Neural cell (in vitro differentiated cells): Measurements from ENCODE around the gene DCDC2B. TPM values are rescaled to one million over a fixed set of nuclear protein-coding genes. Genes with fewer than 3 reads are reported as not detected.

Experiments
- H2AFZ ChIP-seq: fragments of 200-600, 300-800 bp; sonication (generic), shearing (Covaris generic); 2 replicates; pipeline ENCODE4 v1.6.0; 2014; ENCODE audit warnings: low read depth, mild to moderate bottlenecking, antibody characterized with exemption, low read length, moderate library complexity
- H3F3A ChIP-seq: fragments of 200-600 bp; shearing (Covaris generic); 2 replicates; pipeline ENCODE4 v1.6.1; 2016; ENCODE audit warnings: mild to moderate bottlenecking, moderate library complexity, mixed read lengths, antibody characterized with exemption, low read length; ENCODE audit not compliant: insufficient read depth, poor library complexity, severe bottlenecking
- H3K27ac ChIP-seq: fragments of 200-600, 300-800 bp; sonication (generic), shearing (Covaris generic); 2 replicates; pipeline ENCODE4 v1.5.1; 2014; ENCODE audit warnings: mild to moderate bottlenecking, low read length, moderate library complexity
- H3K27me3 ChIP-seq: fragments of 300-800, 200-600 bp; sonication (generic), shearing (Covaris generic); 2 replicates; pipeline ENCODE4 v1.6.0; 2014; ENCODE audit warnings: mild to moderate bottlenecking, low read depth, low read length, moderate library complexity; ENCODE audit not compliant: insufficient read depth
- H3K36me3 ChIP-seq: fragments of 300-800, 200-600 bp; sonication (generic), shearing (Covaris generic); 2 replicates; pipeline ENCODE4 v1.5.1; 2014; ENCODE audit warnings: mild to moderate bottlenecking, antibody characterized with exemption, low read length, moderate library complexity; ENCODE audit not compliant: insufficient read depth
- H3K4me2 ChIP-seq: fragments of 300-800, 200-600 bp; sonication (generic), shearing (Covaris generic); 2 replicates; pipeline ENCODE4 v1.6.0; 2014; ENCODE audit warnings: mild to moderate bottlenecking, low read length
- H3K4me3 ChIP-seq: fragments of 300-800, 200-600 bp; sonication (generic), shearing (Covaris generic); 2 replicates; pipeline ENCODE4 v1.5.1; 2014; ENCODE audit warnings: mild to moderate bottlenecking, low read length, moderate library complexity
- H3K79me2 ChIP-seq: fragments of 200-600 bp; shearing (Covaris generic); replicated peaks from 2 replicates; pipeline ENCODE4 v1.6.0; 2014; ENCODE audit warnings: mild to moderate bottlenecking, low read length, moderate library complexity; ENCODE audit not compliant: insufficient read depth
- H3K9ac ChIP-seq: fragments of 300-800, 200-600 bp; sonication (generic), shearing (Covaris generic); 2 replicates; pipeline ENCODE4 v1.6.1; 2016; ENCODE audit warnings: mild to moderate bottlenecking, low read length, mixed read lengths
- H3K9me2 ChIP-seq: fragments of 200-600 bp; shearing (Covaris generic); 2 replicates; pipeline ENCODE4 v1.6.1; 2016; ENCODE audit warnings: mild to moderate bottlenecking, low read length, mixed read lengths; ENCODE audit not compliant: insufficient read depth
- H3K9me3 ChIP-seq: fragments of 200-600, 300-800 bp; sonication (generic), shearing (Covaris generic); 2 replicates; pipeline ENCODE4 v1.6.1; 2016; ENCODE audit warnings: mild to moderate bottlenecking, mixed run types, low read length, moderate library complexity, mixed read lengths
- H4K20me1 ChIP-seq: fragments of 200-600 bp; shearing (Covaris generic); 2 replicates; pipeline ENCODE4 v1.6.1; 2016; ENCODE audit warnings: mild to moderate bottlenecking, mixed run types; ENCODE audit not compliant: insufficient read depth
- EP300 ChIP-seq: fragments of 450-650 bp; conservative IDR thresholded peaks from 2 replicates; pipeline ENCODE4 v1.6.1; 2014; ENCODE audit warnings: antibody characterized with exemption, mild to moderate bottlenecking, moderate library complexity; ENCODE audit not compliant: poor library complexity, severe bottlenecking
- EZH2 ChIP-seq: fragments of 200-600, 300-800 bp; shearing (Covaris generic), sonication (generic); IDR thresholded peaks from 2 replicates; pipeline ENCODE4 v1.6.1; 2014; ENCODE audit warnings: antibody characterized with exemption, low read length, borderline replicate concordance, mild to moderate bottlenecking; ENCODE audit not compliant: insufficient read depth, poor library complexity, severe bottlenecking
- MXI1 ChIP-seq: fragments of 450-650 bp; conservative IDR thresholded peaks from 2 replicates; pipeline ENCODE4 v1.6.1; 2014; ENCODE audit warnings: antibody characterized with exemption, mild to moderate bottlenecking; ENCODE audit not compliant: poor library complexity, severe bottlenecking
- POLR2AphosphoS5 ChIP-seq: IDR thresholded peaks from 2 replicates; pipeline ENCODE4 v1.6.1; 2012
- REST ChIP-seq: IDR thresholded peaks from 2 replicates; pipeline ENCODE4 v1.6.1; 2012; ENCODE audit warnings: borderline replicate concordance
- SMC3 ChIP-seq: fragments of 450-650 bp; conservative IDR thresholded peaks from 2 replicates; pipeline ENCODE4 v1.6.1; 2014; ENCODE audit warnings: antibody characterized with exemption, mild to moderate bottlenecking, moderate library complexity; ENCODE audit not compliant: poor library complexity
- TAF1 ChIP-seq: IDR thresholded peaks from 2 replicates; pipeline ENCODE4 v1.6.1; 2012; ENCODE audit warnings: low read depth
- polyA plus RNA-seq: library from polyadenylated mRNA; depleted of rRNA; stranded (reverse); fragments of >200 nt; gene quantifications from 2 replicates; pipeline ENCODE4 v1.2.3, GENCODE V29; 2014
- TF ChIP-seq, protein P1 (sequence below): fragments of 450-650 bp; IDR thresholded peaks from 2 replicates; pipeline ENCODE4 v1.5.1; 2014; ENCODE audit warnings: antibody characterized with exemption, mild to moderate bottlenecking, moderate library complexity; ENCODE audit not compliant: poor library complexity, severe bottlenecking

Gene DCDC2B
- polyA plus RNA-seq, 1 donor from 2014 or later: not detected

DNA sequence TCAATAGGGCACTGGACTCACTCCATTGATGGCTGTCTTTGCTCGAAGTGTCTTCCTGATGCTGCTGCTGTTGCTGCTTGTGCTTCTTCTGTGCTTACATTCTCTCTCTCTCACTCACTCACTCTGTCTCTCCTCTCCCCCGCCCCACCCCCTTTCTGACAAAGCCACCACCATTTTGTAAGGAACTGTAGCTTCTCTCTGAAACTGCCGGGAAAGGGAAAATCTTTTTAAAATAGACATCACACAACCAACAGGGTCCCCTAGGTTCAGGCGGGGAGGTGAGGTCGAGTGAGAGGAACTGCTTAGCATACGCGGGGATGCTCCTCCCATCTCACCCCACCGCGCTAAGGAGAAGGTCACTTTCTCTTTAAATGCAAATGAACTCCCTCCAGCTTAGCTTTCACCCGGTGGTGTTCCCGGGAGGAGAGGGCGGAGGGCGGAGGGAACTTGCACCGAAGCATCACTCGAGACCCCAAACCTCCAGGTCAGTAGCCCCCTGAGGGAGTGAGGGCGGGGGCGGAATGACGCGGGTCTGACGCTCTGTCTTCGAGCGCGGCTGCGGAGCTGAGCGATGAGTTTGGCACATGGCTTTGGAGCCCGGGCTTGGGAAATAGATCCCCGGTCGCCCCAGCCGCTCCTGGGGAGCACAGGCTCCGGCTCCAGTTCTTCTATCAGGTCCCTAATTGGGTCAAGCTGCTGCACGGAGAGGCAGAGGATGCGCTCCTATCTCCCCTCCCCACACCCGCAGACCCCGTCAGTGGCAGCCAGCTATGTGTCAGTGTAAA is 8.5 kb upstream of the DCDC2B start, which contains the start of gene CCDC28B:
TSS of gene CCDC28B (plus strand) at position 370 of the 785 bp plus-strand sequence. CDS start 1,341 bp downstream, outside the sequence.
- Histone ChIP-seq H3K4me3 (peak within 1 kb of the TSS; percentile 86), H3K4me2 (peak within 1 kb of the TSS; percentile 93), H2AFZ (peak within 1 kb of the TSS; percentile 56), H3K36me3 (no peaks in the 10 kb centered on the region), H3K27ac (peak within 1 kb of the TSS; percentile 98), H3K79me2 (no peaks in the 10 kb centered on the region), H3F3A (no peaks in the 10 kb centered on the region), H3K9me3 (no peaks in the 10 kb centered on the region), H4K20me1 (no peaks in the 10 kb centered on the region), H3K27me3 (no peaks in the 10 kb centered on the region), H3K9ac (peak within 1 kb of the TSS; percentile 94), H3K9me2 (no peaks in the 10 kb centered on the region)
- peak; percentile 91 for TF ChIP-seq MXI1
- no peak for TF ChIP-seq EZH2
- peak; percentile 56 for TF ChIP-seq EP300
- TF ChIP-seq REST: peak; percentile 48
- TF ChIP-seq POLR2AphosphoS5: peak; percentile 80
- TF ChIP-seq, protein P1, sequence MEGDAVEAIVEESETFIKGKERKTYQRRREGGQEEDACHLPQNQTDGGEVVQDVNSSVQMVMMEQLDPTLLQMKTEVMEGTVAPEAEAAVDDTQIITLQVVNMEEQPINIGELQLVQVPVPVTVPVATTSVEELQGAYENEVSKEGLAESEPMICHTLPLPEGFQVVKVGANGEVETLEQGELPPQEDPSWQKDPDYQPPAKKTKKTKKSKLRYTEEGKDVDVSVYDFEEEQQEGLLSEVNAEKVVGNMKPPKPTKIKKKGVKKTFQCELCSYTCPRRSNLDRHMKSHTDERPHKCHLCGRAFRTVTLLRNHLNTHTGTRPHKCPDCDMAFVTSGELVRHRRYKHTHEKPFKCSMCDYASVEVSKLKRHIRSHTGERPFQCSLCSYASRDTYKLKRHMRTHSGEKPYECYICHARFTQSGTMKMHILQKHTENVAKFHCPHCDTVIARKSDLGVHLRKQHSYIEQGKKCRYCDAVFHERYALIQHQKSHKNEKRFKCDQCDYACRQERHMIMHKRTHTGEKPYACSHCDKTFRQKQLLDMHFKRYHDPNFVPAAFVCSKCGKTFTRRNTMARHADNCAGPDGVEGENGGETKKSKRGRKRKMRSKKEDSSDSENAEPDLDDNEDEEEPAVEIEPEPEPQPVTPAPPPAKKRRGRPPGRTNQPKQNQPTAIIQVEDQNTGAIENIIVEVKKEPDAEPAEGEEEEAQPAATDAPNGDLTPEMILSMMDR: peak; percentile 2
- peak; percentile 68 for TF ChIP-seq TAF1
- no peak for TF ChIP-seq SMC3

GRCh38 chr1:32201011-32201855 is 7.7 kb upstream of the DCDC2B start:
- H2AFZ ChIP-seq: peak overlapping the region; percentile 56
- no peaks in the 10 kb centered on the region for H3K27me3 ChIP-seq
- H3K9me3 ChIP-seq: no peaks in the 10 kb centered on the region
- H3K9ac ChIP-seq: peak overlapping the region; percentile 94
- H3K79me2 ChIP-seq: peaks cover 4% of the 10 kb centered on the region
- no peaks in the 10 kb centered on the region for H3K36me3 ChIP-seq
- TF ChIP-seq, protein P1: no peak
- peak; percentile 32 for TF ChIP-seq REST
- H3K4me2 ChIP-seq: peak overlapping the region; percentile 91
- no peaks in the 10 kb centered on the region for H3F3A ChIP-seq
- peak overlapping the region; percentile 98 for H3K27ac ChIP-seq
- H3K9me2 ChIP-seq: no peaks in the 10 kb centered on the region
- H3K4me3 ChIP-seq: peak overlapping the region; percentile 86
- H4K20me1 ChIP-seq: no peaks in the 10 kb centered on the region
